CD4-positive, alpha-beta T cell (primary cell): ENCODE results near the gene PNPLA4. TPM values are rescaled to one million over a fixed set of nuclear protein-coding genes. Genes with fewer than 3 reads are reported as not detected.

ENCODE experiments used
- ATAC-seq: fragments of 200-7000 bp; cut with Tn5 transposase; one replicate; pipeline ENCODE4 v1.10.0; 2022; ENCODE audit warnings: mild to moderate bottlenecking; ENCODE audit not compliant: poor library complexity
- CTCF ChIA-PET: fragments of 350-600 bp; sonication (Branson Sonifier 250); formaldehyde crosslinking; loops from one replicate; lab custom pipeline; 2021; ENCODE audit warnings: antibody characterized with exemption, inconsistent platforms; lab: Charles Lee
- POLR2A ChIA-PET: fragments of 350-600 bp; sonication (Branson Sonifier 250); formaldehyde crosslinking; loops from one replicate; lab custom pipeline; 2021; ENCODE audit warnings: antibody characterized with exemption, inconsistent platforms; lab: Charles Lee
- DNase-seq, 14 experiments: peaks; one replicate each; pipeline ENCODE4 v3.0.0-alpha.2; 2013 to 2020; ENCODE audit warnings: mixed read lengths in 2 of 14
- H3K27ac ChIP-seq, 2 donors: one replicate each; pipeline versions ENCODE4 v1.5.1 to v1.7.0; 2013; ENCODE audit warnings: low read length in 2 of 2, low read depth in 1 of 2, mild to moderate bottlenecking in 1 of 2
- H3K27me3 ChIP-seq, 2 experiments: 1 replicate in 1 of 2; 2 replicates in 1 of 2; pipeline versions ENCODE4 v1.6.1 to v1.7.0; 2013; ENCODE audit warnings: low read length in 2 of 2, control low read depth in 1 of 2, mild to moderate bottlenecking in 1 of 2, moderate library complexity in 1 of 2; ENCODE audit not compliant: insufficient read depth in 2 of 2, control insufficient read depth in 1 of 2
- H3K36me3 ChIP-seq: one replicate; pipeline ENCODE4 v1.6.1; 2013; ENCODE audit warnings: low read length, control low read depth; ENCODE audit not compliant: insufficient read depth
- H3K4me1 ChIP-seq: one replicate; pipeline ENCODE4 v1.6.1; 2013; ENCODE audit warnings: low read length, control low read depth; ENCODE audit not compliant: insufficient read depth
- H3K4me3 ChIP-seq: one replicate; pipeline ENCODE4 v1.5.1; 2013; ENCODE audit warnings: mild to moderate bottlenecking, low read length, moderate library complexity
- H3K9me3 ChIP-seq, 2 experiments: 1 replicate in 1 of 2; 2 replicates in 1 of 2; pipeline versions ENCODE4 v1.6.1 to v1.7.0; 2013; ENCODE audit warnings: low read length in 2 of 2, mild to moderate bottlenecking in 2 of 2, control low read depth in 1 of 2, moderate library complexity in 1 of 2; ENCODE audit not compliant: control insufficient read depth in 1 of 2, insufficient read depth in 1 of 2
- H3K27ac Mint-ChIP-seq: one replicate; pipeline ENCODE4 v1.8.0; 2020; ENCODE audit warnings: mixed read lengths
- H3K27me3 Mint-ChIP-seq: one replicate; pipeline ENCODE4 v1.8.0; 2021; ENCODE audit warnings: mixed read lengths
- H3K36me3 Mint-ChIP-seq: one replicate; pipeline ENCODE4 v1.8.0; 2021; ENCODE audit warnings: low read depth, mixed read lengths
- H3K4me1 Mint-ChIP-seq: one replicate; pipeline ENCODE4 v1.8.0; 2021; ENCODE audit warnings: low read depth, mixed read lengths
- H3K4me3 Mint-ChIP-seq: one replicate; pipeline ENCODE4 v1.8.0; 2020; ENCODE audit warnings: mild to moderate bottlenecking, mixed read lengths
- H3K9me3 Mint-ChIP-seq: one replicate; pipeline ENCODE4 v1.8.0; 2020; ENCODE audit warnings: mixed read lengths
- intact Hi-C, 2 experiments: fragments of 100-400 bp; cut with DNase I in 1 of 2; cut with micrococcal nuclease in 1 of 2; formaldehyde crosslinking; loops; one replicate each; pipeline versions ENCODE4 v1.15.1 to v1.9.0; 2023 to 2025; cut with DNase I, micrococcal nuclease
- total RNA-seq, 174 experiments: library from RNA in 2 of 174; stranded (reverse) in 2 of 174; gene quantifications; one replicate each; pipeline ENCODE4 v1.2.3 and lab custom pipeline; 2021 to 2026
- TF ChIP-seq, protein P1 (sequence below): fragments of 200-600 bp; IDR thresholded peaks from one replicate; pipeline ENCODE4 v1.8.0; 2022; ENCODE audit warnings: antibody characterized with exemption, mild to moderate bottlenecking

PNPLA4 gene
- total RNA-seq, 2 experiments from 2014 or later = 1.9 to 2.1 TPM

DNA sequence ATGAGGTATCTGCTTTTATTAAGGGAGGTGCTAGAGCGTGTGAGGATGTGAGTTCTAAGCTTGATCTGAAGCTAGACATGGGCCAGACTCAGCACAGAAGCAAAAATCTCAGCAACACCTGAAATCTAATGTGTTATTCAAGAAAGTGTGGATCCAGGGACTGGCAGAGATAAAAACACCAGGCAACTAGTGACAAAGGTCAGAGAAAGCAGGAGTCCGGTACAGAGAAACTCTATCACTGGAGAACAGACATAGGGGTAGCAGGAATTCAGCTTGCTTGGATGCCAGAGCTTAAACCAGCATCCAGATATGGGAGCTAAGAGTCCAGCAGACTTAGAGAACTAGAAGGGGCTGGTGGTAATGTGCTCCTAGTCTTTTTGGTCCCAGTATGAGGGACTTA lies 50.3 kb downstream of the PNPLA4 start:
- Mint-ChIP-seq H3K27ac (no peak overlapping the region), H3K9me3 (no peaks in the 10 kb centered on the region), H3K4me3 (no peak overlapping the region), H3K27me3 (peaks cover 3% of the 10 kb centered on the region), H3K36me3 (no peaks in the 10 kb centered on the region), H3K4me1 (no peaks in the 10 kb centered on the region)
- ATAC-seq = no peak
- no peaks in the 10 kb centered on the region for H3K4me1 ChIP-seq
- no peak for DNase-seq
- intact Hi-C loops = no loop called here
- H3K4me3 ChIP-seq = no peak overlapping the region
- H3K27ac ChIP-seq = no peak overlapping the region
- H3K36me3 ChIP-seq = no peaks in the 10 kb centered on the region
- no peaks in the 10 kb centered on the region for H3K27me3 ChIP-seq
- ChIA-PET CTCF (no interaction called here), POLR2A (no interaction called here)
- no peaks in the 10 kb centered on the region for H3K9me3 ChIP-seq
- TF ChIP-seq, protein P1, sequence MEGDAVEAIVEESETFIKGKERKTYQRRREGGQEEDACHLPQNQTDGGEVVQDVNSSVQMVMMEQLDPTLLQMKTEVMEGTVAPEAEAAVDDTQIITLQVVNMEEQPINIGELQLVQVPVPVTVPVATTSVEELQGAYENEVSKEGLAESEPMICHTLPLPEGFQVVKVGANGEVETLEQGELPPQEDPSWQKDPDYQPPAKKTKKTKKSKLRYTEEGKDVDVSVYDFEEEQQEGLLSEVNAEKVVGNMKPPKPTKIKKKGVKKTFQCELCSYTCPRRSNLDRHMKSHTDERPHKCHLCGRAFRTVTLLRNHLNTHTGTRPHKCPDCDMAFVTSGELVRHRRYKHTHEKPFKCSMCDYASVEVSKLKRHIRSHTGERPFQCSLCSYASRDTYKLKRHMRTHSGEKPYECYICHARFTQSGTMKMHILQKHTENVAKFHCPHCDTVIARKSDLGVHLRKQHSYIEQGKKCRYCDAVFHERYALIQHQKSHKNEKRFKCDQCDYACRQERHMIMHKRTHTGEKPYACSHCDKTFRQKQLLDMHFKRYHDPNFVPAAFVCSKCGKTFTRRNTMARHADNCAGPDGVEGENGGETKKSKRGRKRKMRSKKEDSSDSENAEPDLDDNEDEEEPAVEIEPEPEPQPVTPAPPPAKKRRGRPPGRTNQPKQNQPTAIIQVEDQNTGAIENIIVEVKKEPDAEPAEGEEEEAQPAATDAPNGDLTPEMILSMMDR = no peak

DNA sequence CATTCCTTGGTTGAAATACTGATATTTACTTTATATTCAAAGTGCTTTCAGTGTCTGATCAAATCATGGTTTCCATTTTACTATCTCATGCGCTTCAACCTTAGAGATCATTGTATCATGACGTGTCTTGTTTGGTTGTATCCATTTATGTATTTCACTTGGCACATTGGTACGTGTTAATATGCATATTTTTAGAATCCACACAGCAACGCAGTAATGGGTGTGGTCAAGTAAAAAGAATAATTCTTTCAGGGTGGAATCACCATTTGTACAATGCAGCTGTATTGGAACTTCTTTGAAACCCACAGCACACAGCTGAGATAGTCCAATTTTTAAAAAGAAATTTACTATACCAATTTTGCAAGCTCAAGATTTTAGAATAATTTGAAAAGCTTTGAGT lies 55.2 kb downstream of the PNPLA4 start:
- Mint-ChIP-seq H3K27ac (no peak overlapping the region), H3K4me1 (no peaks in the 10 kb centered on the region), H3K9me3 (no peaks in the 10 kb centered on the region), H3K27me3 (peaks cover 3% of the 10 kb centered on the region), H3K4me3 (no peak overlapping the region), H3K36me3 (no peaks in the 10 kb centered on the region)
- ChIA-PET CTCF (no interaction called here), POLR2A (no interaction called here)
- ATAC-seq = no peak
- TF ChIP-seq, protein P1 = no peak
- no peak overlapping the region for H3K4me3 ChIP-seq
- no peak overlapping the region for H3K27ac ChIP-seq
- no peaks in the 10 kb centered on the region for H3K4me1 ChIP-seq
- no peaks in the 10 kb centered on the region for H3K36me3 ChIP-seq
- H3K27me3 ChIP-seq = no peaks in the 10 kb centered on the region
- DNase-seq = no peak
- H3K9me3 ChIP-seq = no peaks in the 10 kb centered on the region
- intact Hi-C loops = no loop called here

DNA sequence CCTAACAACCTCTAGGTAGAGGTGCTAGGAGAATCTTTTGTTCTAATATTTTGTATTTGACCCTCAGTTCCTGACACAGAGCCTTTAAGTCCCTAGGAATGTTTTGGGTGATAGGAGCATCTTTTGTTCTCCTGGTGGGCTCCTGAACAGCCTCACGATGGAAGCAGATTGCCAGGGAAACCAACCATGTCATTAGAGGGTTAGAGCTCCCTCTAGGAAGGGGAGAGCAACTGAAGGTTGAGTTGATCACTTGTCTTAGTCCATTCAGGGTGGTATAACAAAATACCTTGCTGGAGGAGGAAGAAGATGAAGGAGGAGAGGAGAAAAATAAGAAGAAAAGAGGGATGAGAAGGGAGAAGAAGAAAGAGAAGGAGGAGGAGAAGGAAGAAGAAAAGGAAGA lies 75.0 kb downstream of the PNPLA4 start:
- Mint-ChIP-seq H3K9me3 (no peaks in the 10 kb centered on the region), H3K27ac (no peak overlapping the region), H3K36me3 (no peaks in the 10 kb centered on the region)

More for the DNA sequence above, 75.0 kb downstream of the PNPLA4 start:
- Histone ChIP-seq H3K36me3 (no peaks in the 10 kb centered on the region), H3K9me3 (no peaks in the 10 kb centered on the region), H3K4me3 (no peak overlapping the region), H3K4me1 (no peaks in the 10 kb centered on the region), H3K27ac (no peak overlapping the region), H3K27me3 (no peaks in the 10 kb centered on the region)
- Mint-ChIP-seq H3K4me1 (no peaks in the 10 kb centered on the region), H3K4me3 (no peak overlapping the region), H3K27me3 (no peaks in the 10 kb centered on the region)
- CTCF ChIA-PET = no interaction called here
- ATAC-seq = no peak
- TF ChIP-seq, protein P1 = no peak
- no peak for DNase-seq
- POLR2A ChIA-PET = no interaction called here
- intact Hi-C loops = no loop called here

Other genes with a start within 250 kb of the PNPLA4 start
- not detected for gene VCX, start 84.2 kb downstream of the PNPLA4 start, total RNA-seq
- gene VCX2, start 243.9 kb upstream of the PNPLA4 start, total RNA-seq = not detected